22Rv1 (cell line): ENCODE data around the gene CCND1.

Experiments
- H3K27ac ChIP-seq: fragments of 450-650 bp; 2 replicates; pipeline ENCODE4 v1.5.1; 2017
- ZFX ChIP-seq: fragments of 450-650 bp; IDR thresholded peaks from 2 replicates; pipeline ENCODE4 v1.6.1; 2017; ENCODE audit warnings: antibody characterized with exemption, borderline replicate concordance
- TF ChIP-seq, protein P1 (sequence below): fragments of 450-650 bp; IDR thresholded peaks from 2 replicates; pipeline ENCODE4 v1.5.1; 2017; ENCODE audit warnings: mild to moderate bottlenecking

CCND1 gene

DNA sequence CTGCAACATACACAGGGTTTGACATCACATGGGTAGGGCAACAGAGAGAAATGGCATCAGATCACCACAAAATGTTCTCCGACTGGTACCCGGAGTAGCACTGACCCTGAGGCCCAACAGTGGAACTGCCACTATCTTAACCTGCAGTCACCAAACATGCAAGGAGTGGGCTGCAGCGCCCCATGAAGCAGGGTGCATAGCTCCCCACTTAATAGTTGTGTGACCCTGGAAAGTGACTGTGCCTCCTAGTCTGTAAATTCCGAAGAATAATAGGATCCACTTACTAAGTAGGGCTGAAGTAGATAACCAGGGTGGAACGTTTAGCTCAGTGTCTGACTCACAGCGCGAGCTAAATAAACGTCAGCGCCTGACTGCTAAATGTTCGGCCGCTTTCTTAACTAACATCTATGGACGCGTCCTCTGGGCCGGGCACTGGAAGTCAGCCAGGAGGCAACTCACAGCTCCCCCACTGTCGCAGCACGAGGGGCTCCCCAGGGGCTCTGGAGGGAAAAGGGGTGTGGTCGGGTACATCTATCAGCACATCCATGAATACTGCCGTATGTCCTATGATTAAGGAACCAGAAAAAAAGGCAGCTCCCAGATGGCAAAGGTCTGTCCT is 33.4 kb downstream of the CCND1 start:
- H3K27ac ChIP-seq = peak overlapping the region; percentile 80
- TF ChIP-seq, protein P1, sequence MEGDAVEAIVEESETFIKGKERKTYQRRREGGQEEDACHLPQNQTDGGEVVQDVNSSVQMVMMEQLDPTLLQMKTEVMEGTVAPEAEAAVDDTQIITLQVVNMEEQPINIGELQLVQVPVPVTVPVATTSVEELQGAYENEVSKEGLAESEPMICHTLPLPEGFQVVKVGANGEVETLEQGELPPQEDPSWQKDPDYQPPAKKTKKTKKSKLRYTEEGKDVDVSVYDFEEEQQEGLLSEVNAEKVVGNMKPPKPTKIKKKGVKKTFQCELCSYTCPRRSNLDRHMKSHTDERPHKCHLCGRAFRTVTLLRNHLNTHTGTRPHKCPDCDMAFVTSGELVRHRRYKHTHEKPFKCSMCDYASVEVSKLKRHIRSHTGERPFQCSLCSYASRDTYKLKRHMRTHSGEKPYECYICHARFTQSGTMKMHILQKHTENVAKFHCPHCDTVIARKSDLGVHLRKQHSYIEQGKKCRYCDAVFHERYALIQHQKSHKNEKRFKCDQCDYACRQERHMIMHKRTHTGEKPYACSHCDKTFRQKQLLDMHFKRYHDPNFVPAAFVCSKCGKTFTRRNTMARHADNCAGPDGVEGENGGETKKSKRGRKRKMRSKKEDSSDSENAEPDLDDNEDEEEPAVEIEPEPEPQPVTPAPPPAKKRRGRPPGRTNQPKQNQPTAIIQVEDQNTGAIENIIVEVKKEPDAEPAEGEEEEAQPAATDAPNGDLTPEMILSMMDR = no peak
- TF ChIP-seq ZFX = no peak

DNA sequence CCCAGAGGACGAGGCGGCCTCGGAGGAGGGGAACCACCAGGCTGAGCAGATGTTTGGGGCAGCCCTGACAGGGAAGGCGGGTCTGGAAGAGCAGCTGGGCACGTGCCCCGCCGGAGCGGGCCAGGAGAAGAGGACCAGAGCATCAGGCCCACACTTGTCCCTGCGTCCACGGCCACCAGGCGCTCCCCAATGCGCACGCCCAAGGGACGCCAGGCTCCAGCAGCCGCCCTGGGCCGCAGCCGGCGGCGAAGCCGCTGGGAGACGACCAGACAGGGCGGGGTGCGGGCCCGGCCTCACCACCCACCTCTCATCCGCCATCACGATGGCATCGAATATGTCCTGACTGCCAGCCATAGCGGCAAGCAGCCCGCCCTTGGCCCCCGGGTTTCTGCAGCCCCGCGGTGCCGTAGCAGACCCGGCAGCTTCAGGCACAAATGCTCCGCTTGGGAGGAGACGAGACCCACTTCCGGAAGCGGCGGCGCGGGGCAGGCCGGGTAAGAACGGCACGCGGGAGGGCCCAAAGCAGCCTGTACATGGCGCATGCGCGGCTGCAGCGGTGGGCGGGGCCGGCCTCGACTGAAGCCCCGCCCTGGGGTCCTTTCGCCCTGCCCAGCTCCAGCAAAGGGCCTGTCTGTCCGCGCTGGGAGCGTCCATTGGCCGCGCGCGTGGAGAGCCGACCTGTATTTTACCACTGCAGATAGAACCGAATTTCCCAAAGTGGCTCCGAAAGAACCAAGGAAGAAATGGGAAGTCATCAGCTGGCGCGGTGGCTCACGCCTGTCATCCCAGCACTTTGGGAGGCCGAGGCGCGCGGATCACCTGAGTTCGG is 34.1 kb downstream of the CCND1 start, which contains the start of gene LTO1:
Gene LTO1 (minus strand): TSS at position 468 of the 829 bp plus-strand sequence. CDS start 114 bp downstream, at position 354.
- no peak for TF ChIP-seq ZFX
- TF ChIP-seq, protein P1 = no peak
- H3K27ac ChIP-seq = peak within 1 kb of the TSS; percentile 80

DNA sequence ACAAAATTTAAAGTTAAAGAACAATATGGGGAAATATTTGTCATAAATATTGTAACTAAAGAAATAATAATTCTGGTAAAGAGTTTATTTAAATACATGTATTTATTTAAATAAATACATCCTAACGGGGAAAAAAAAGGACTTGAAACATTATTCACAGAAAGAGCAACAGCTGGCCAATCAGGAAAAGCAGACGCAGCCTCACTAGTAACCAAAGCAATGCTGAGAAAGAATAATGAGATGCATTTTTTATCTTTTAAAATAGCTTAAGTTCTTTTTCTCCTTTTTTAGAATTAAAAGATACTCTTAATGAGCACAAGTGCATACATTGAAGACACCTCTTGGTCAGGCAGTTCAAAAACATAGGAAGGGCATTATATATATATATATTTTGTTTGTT is 36.8 kb downstream of the CCND1 start:
- TF ChIP-seq ZFX = no peak
- TF ChIP-seq, protein P1 = no peak
- H3K27ac ChIP-seq = no peak overlapping the region

DNA sequence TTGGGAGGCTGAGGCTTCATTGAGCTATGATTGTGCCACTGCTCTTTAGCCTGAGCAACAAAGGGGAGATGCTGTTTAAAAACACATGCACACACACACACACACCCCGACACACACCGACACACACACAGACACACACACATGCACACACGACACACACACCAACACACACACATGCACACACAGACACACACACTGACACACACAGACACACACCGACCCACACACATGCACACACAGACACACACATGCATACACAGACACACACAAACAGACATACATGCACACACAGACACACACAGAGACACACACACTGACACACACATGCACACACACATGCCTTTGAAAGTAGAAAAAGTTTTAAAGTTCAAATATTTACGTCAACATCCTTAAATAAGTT is 39.7 kb downstream of the CCND1 start:
- H3K27ac ChIP-seq = no peak overlapping the region
- TF ChIP-seq ZFX = no peak
- TF ChIP-seq, protein P1 = no peak

DNA sequence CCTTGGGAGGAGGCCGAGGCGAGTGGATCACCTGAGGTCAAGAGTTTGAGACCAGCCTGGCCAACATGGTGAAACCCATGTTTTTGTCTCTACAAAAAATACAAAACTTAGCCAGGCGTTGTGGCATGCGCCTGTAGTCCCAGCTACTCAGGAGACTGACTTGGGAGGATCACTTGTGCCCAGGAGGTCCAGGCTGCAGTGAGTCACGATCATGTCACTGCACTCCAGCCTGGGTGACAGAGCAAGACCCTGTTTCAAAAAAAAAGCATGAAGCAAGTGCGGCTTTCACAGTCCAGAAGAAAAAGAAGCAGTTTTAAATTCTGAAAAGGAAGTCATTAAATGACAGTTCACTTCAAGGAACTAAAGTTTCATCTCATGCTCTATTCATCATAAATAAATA is 41.3 kb downstream of the CCND1 start:
- H3K27ac ChIP-seq = no peak overlapping the region
- TF ChIP-seq ZFX = no peak
- TF ChIP-seq, protein P1 = no peak

DNA sequence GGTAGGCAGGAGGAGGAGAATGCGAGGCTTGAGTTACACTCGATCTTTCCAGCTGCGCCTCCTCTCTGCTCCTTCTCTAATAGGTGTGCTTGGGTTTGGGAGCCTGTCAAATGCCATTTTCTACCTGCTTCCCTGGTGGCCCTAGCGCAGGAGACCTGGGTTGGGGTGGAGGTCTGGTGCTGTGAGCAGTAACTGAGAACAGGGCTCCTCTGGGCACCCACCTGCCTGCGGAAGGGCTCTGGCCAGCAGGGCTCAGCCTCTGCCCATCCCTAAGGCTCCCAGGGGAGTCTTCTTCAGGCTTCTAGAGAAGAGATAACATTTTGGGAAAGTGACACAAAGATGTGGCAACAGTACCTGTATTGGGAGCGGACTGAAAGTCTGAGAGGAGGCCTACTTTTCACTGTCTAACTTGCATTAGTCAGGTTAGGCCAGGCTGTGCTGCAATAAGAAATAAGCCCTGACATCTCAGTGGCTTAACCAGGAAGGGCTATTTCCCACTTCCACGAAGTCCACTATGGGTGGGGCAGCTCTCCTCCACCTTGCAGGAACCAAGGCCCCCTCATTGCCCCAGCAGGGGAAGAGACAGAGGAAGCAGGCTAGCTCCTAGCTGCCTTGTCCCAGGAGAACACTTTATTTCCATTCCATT is 41.8 kb downstream of the CCND1 start:
- H3K27ac ChIP-seq = no peak overlapping the region
- TF ChIP-seq, protein P1 = no peak
- no peak for TF ChIP-seq ZFX
